Left forelimb (tissue), 1 donor: ENCODE measurements around the gene VENTX.

Source experiments
- DNase-seq: peaks from one replicate; pipeline ENCODE4 v3.0.0-alpha.2; 2018; ENCODE audit warnings: low spot score

VENTX gene

GRCh38 chr10:133285217-133285616, 47.6 kb downstream of the VENTX start:
- DNase-seq = no peak

GRCh38 chr10:133286366-133286765, 48.7 kb downstream of the VENTX start:
- no peak for DNase-seq

- no peak for DNase-seq
Measured at GRCh38 chr10:133287832-133288500, 50.3 kb downstream of the VENTX start.

- DNase-seq = no peak
Measured at GRCh38 chr10:133289761-133290160, 52.1 kb downstream of the VENTX start.
